Osteoblast (primary cell): ENCODE measurements around the gene PIP4K2A. TPM values are rescaled to one million over a fixed set of nuclear protein-coding genes. Genes with fewer than 3 reads are reported as not detected.

Experiments used
- DNase-seq: peaks from one replicate; pipeline ENCODE4 v3.0.0; 2011; ENCODE audit warnings: low spot score, mixed read lengths; ENCODE audit not compliant: insufficient read length; ENCODE audit errors: missing footprints
- H2AFZ ChIP-seq: 2 replicates; pipeline ENCODE4 v1.6.0; 2011; ENCODE audit warnings: mild to moderate bottlenecking, low read length
- H3K27ac ChIP-seq: 2 replicates; pipeline ENCODE4 v1.5.1; 2011; ENCODE audit warnings: mild to moderate bottlenecking, low read depth, low read length, moderate library complexity
- H3K27me3 ChIP-seq: 2 replicates; pipeline ENCODE4 v1.6.0; 2012; ENCODE audit warnings: mild to moderate bottlenecking, control low read depth, inconsistent platforms, low read length, moderate library complexity; ENCODE audit not compliant: insufficient read depth
- H3K36me3 ChIP-seq: 2 replicates; pipeline ENCODE4 v1.5.1; 2011; ENCODE audit warnings: mild to moderate bottlenecking, low read length, control low read depth, moderate library complexity; ENCODE audit not compliant: insufficient read depth
- H3K4me1 ChIP-seq: 2 replicates; pipeline ENCODE4 v1.5.1; 2011; ENCODE audit warnings: mild to moderate bottlenecking, low read length, control low read depth, moderate library complexity; ENCODE audit not compliant: insufficient read depth
- H3K4me2 ChIP-seq: 2 replicates; pipeline ENCODE4 v1.6.0; 2011; ENCODE audit warnings: mild to moderate bottlenecking, low read length; ENCODE audit not compliant: insufficient read depth
- H3K4me3 ChIP-seq: fragments of 200-600 bp; sonication (generic); 3 replicates; pipeline ENCODE4 v1.5.1; 2012; ENCODE audit warnings: mild to moderate bottlenecking, low read length, inconsistent platforms; ENCODE audit not compliant: insufficient read depth
- H3K79me2 ChIP-seq: 2 replicates; pipeline ENCODE4 v1.6.0; 2012; ENCODE audit warnings: mild to moderate bottlenecking, low read length, control low read depth, inconsistent platforms; ENCODE audit not compliant: insufficient read depth
- H3K9me3 ChIP-seq: 2 replicates; pipeline ENCODE4 v1.5.1; 2011; ENCODE audit warnings: low read depth, low read length, control low read depth
- H4K20me1 ChIP-seq: 2 replicates; pipeline ENCODE4 v1.6.0; 2012; ENCODE audit warnings: mild to moderate bottlenecking, low read length, control low read depth; ENCODE audit not compliant: insufficient read depth
- total RNA-seq: library from RNA; depleted of rRNA; stranded (reverse); fragments of >200 nt; gene quantifications from 2 replicates; pipeline ENCODE4 v1.2.3, GENCODE V29; 2012
- TF ChIP-seq, protein P1 (sequence below): IDR thresholded peaks from 2 replicates; pipeline ENCODE4 v1.5.1; 2011; ENCODE audit warnings: mild to moderate bottlenecking, low read depth, low read length, moderate library complexity; ENCODE audit errors: extremely low read depth

The PIP4K2A gene
- total RNA-seq, 1 donor, result 68.8 TPM

DNA sequence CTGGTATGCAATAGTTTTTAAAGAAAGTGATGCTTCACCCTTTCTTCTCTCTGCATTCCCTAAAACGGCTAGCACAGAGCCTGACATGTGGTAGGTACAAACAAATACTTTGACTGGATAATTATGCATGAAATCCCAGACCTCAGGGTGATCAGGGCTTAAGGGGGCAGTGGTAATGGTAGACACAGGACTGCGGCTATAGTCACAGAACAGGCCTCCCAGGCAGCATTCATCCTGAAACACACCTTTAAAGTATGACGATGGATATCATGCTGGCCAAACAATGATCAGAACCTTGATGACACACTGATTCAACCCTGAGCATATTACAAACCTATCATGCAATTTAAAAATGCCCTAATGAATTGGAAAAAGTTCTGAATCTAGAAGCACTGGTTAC lies 110.8 kb downstream of the PIP4K2A start:
- Histone ChIP-seq H3K4me2 (no peak overlapping the region), H3K27ac (no peak overlapping the region), H3K9me3 (no peaks in the 10 kb centered on the region), H4K20me1 (peaks cover 10% of the 10 kb centered on the region), H3K27me3 (no peaks in the 10 kb centered on the region), H3K79me2 (peaks cover 2% of the 10 kb centered on the region), H3K36me3 (peaks cover 2% of the 10 kb centered on the region), H3K4me3 (no peak overlapping the region), H2AFZ (no peak overlapping the region), H3K4me1 (peaks cover 21% of the 10 kb centered on the region)
- DNase-seq, result no peak
- TF ChIP-seq, protein P1, sequence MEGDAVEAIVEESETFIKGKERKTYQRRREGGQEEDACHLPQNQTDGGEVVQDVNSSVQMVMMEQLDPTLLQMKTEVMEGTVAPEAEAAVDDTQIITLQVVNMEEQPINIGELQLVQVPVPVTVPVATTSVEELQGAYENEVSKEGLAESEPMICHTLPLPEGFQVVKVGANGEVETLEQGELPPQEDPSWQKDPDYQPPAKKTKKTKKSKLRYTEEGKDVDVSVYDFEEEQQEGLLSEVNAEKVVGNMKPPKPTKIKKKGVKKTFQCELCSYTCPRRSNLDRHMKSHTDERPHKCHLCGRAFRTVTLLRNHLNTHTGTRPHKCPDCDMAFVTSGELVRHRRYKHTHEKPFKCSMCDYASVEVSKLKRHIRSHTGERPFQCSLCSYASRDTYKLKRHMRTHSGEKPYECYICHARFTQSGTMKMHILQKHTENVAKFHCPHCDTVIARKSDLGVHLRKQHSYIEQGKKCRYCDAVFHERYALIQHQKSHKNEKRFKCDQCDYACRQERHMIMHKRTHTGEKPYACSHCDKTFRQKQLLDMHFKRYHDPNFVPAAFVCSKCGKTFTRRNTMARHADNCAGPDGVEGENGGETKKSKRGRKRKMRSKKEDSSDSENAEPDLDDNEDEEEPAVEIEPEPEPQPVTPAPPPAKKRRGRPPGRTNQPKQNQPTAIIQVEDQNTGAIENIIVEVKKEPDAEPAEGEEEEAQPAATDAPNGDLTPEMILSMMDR, result no peak

DNA sequence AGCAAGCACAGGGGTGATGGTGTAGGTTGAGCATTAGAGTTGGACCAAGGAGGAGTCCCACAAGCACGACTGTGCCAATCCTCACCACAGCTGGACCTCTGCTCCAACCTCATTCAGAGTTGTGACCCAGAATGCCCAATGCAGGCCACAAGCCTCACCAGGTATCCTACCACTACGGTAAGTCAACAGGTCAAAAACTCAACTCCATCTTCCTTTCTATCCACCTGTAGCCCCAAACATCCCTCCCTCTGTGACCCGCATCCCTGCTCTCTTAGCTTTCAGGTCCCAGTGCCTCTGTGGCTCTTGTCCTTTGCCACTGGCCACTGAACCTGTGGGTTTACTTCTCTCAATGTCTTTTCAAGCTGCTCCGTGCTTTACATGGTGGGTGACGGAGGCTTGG lies 112.8 kb downstream of the PIP4K2A start:
- Histone ChIP-seq H3K27ac (no peak overlapping the region), H3K79me2 (peaks cover 2% of the 10 kb centered on the region), H3K4me2 (no peak overlapping the region), H4K20me1 (peaks cover 10% of the 10 kb centered on the region), H3K4me1 (peaks cover 26% of the 10 kb centered on the region), H3K4me3 (no peak overlapping the region), H3K36me3 (no peaks in the 10 kb centered on the region), H3K9me3 (no peaks in the 10 kb centered on the region), H2AFZ (no peak overlapping the region), H3K27me3 (no peaks in the 10 kb centered on the region)
- TF ChIP-seq, protein P1, result no peak
- DNase-seq, result no peak

DNA sequence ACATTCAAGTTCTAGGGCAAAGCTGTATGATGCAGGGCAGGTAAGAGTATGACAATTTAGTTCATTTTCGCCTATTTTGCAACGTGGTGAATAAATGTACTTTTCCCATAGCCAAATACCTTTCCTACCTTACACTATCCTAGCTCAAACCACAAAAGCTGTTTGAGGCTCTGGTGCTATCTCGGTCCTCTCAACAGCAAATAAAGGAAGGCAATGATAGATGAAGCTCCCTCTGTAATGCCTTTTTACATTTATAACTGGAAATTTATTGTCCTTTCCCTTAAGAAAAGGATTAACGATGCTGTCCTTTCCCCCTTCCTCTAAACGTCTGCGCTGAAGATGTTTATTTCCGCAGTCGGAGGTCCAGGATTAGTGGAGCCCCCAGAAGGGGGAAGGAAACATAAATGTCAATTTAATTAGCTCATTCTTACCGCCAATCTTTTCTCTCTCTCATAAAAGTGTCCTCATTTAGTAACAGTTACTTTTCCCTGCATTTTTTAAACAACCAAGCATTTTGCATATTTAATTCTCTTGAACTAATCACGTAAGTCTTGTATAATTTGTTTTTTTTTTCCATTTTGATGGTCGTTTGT lies 114.6 kb downstream of the PIP4K2A start:
- H3K79me2 ChIP-seq, result peaks cover 2% of the 10 kb centered on the region
- no peaks in the 10 kb centered on the region for H3K36me3 ChIP-seq
- H2AFZ ChIP-seq, result no peak overlapping the region
- no peak for DNase-seq
- peaks cover 18% of the 10 kb centered on the region for H3K4me1 ChIP-seq
- H4K20me1 ChIP-seq, result peaks cover 6% of the 10 kb centered on the region
- H3K27ac ChIP-seq, result peak overlapping the region; percentile 29
- no peaks in the 10 kb centered on the region for H3K27me3 ChIP-seq
- TF ChIP-seq, protein P1, result no peak
- H3K9me3 ChIP-seq, result no peaks in the 10 kb centered on the region
- H3K4me3 ChIP-seq, result peak overlapping the region; percentile 18
- peak overlapping the region; percentile 59 for H3K4me2 ChIP-seq

DNA sequence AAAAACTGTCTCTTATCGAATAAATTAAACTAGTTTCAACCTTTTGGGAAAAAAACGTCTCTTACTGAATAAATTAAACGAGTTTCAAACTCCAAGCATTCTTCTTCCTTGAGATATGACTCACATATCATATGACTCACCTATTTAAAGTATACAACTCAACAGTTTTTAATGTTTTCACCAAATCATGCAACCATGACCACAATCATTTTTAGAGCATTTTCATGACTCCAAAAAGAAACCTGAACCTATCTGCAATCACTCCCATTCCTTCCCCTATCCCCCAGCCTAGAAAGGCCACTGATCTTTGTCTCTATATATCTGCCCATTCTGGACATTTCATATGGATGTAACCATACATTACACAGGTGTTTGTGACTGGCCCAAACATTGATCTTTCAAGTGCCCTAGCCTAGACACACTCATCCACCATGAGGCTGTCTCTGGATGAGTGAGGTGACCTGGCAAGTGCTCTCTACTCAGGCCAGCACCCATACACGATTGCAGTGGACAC lies 115.3 kb downstream of the PIP4K2A start:
- peaks cover 6% of the 10 kb centered on the region for H4K20me1 ChIP-seq
- peaks cover 18% of the 10 kb centered on the region for H3K4me1 ChIP-seq
- TF ChIP-seq, protein P1, result no peak
- no peak overlapping the region for H2AFZ ChIP-seq
- H3K27me3 ChIP-seq, result no peaks in the 10 kb centered on the region
- DNase-seq, result peak; percentile 81
- H3K79me2 ChIP-seq, result peaks cover 2% of the 10 kb centered on the region
- peak overlapping the region; percentile 18 for H3K4me3 ChIP-seq
- peak overlapping the region; percentile 29 for H3K27ac ChIP-seq
- no peaks in the 10 kb centered on the region for H3K9me3 ChIP-seq
- no peaks in the 10 kb centered on the region for H3K36me3 ChIP-seq
- H3K4me2 ChIP-seq, result peak overlapping the region; percentile 59
